Endothelial cell of umbilical vein (primary cell): Measurements from ENCODE around the gene ESPNL. TPM values are rescaled to one million over a fixed set of nuclear protein-coding genes. Genes with fewer than 3 reads are reported as not detected.

Experiments
- BruUV-seq: library from RNA; stranded (reverse); fragments of 400-500 nt; replicated peaks from 2 replicates; lab custom pipeline; 2021; lab: Mats Ljungman, UMichigan
- CTCF ChIA-PET: fragments of 300-600, 350-600 bp; sonication (Branson Sonifier 250); formaldehyde crosslinking; loops from one replicate; lab custom pipeline; 2021; ENCODE audit warnings: antibody characterized with exemption, inconsistent platforms; lab: Charles Lee
- POLR2A ChIA-PET: fragments of 300-600, 350-600 bp; sonication (Branson Sonifier 250); formaldehyde crosslinking; loops from one replicate; lab custom pipeline; 2021; ENCODE audit warnings: antibody characterized with exemption, inconsistent platforms; lab: Charles Lee
- DNase-seq: peaks from one replicate; pipeline ENCODE4 v3.0.0-alpha.2; 2011; ENCODE audit warnings: low read depth, low spot score
- FAIRE-seq: peaks from 2 replicates; lab custom pipeline; 2011; peaks lifted over from hg19 to GRCh38; lab: Jason Lieb, UNC
- H2AFZ ChIP-seq: 2 replicates; pipeline ENCODE4 v1.6.0; 2012; ENCODE audit warnings: low read depth, low read length, control low read depth, inconsistent platforms
- H3K27ac ChIP-seq: 2 replicates; pipeline ENCODE4 v1.5.1; 2011; ENCODE audit warnings: low read depth, mild to moderate bottlenecking, control low read depth, low read length, moderate library complexity; ENCODE audit not compliant: insufficient read depth
- H3K27me3 ChIP-seq, 2 experiments: 2 replicates each; pipeline versions ENCODE4 v1.6.0 to v1.6.1; 2011; ENCODE audit warnings: low read length in 2 of 2, mixed read lengths in 1 of 2; ENCODE audit not compliant: control insufficient read depth in 2 of 2, insufficient read depth in 2 of 2
- H3K36me3 ChIP-seq, 2 experiments: 2 replicates in 1 of 2; 3 replicates in 1 of 2; pipeline ENCODE4 v1.5.1; 2011; ENCODE audit warnings: low read length in 2 of 2, mild to moderate bottlenecking in 1 of 2, moderate library complexity in 1 of 2; ENCODE audit not compliant: control insufficient read depth in 2 of 2, insufficient read depth in 2 of 2; ENCODE audit errors: extremely low read depth in 1 of 2
- H3K4me1 ChIP-seq: 3 replicates; pipeline ENCODE4 v1.5.1; 2011; ENCODE audit warnings: mild to moderate bottlenecking, low read length; ENCODE audit not compliant: control insufficient read depth, insufficient read depth; ENCODE audit errors: extremely low read depth
- H3K4me2 ChIP-seq: 2 replicates; pipeline ENCODE4 v1.6.1; 2011; ENCODE audit warnings: low read length, control low read depth, mixed read lengths; ENCODE audit not compliant: insufficient read depth
- H3K4me3 ChIP-seq, 3 experiments: fragments of 200-600 bp in 1 of 3; sonication (generic), shearing (Covaris generic) in 1 of 3; replicated peaks in 1 of 3; 2 replicates each; pipeline ENCODE4 v1.5.1; 2011 to 2016; ENCODE audit warnings: control low read depth in 3 of 3, low read length in 3 of 3, mild to moderate bottlenecking in 2 of 3, inconsistent platforms in 1 of 3, low read depth in 1 of 3, moderate library complexity in 1 of 3; ENCODE audit not compliant: insufficient read depth in 1 of 3
- H3K79me2 ChIP-seq: 2 replicates; pipeline ENCODE4 v1.6.0; 2012; ENCODE audit warnings: low read length, inconsistent platforms; ENCODE audit not compliant: control insufficient read depth, insufficient read depth
- H3K9ac ChIP-seq: replicated peaks from 2 replicates; pipeline ENCODE3; 2011; ENCODE audit warnings: low read length, control low read depth; ENCODE audit not compliant: insufficient read depth; ENCODE audit errors: extremely low read depth
- H3K9me1 ChIP-seq: replicated peaks from 3 replicates; pipeline ENCODE4 v1.6.0; 2011; ENCODE audit warnings: mild to moderate bottlenecking, low read length; ENCODE audit not compliant: control insufficient read depth, insufficient read depth; ENCODE audit errors: extremely low read depth
- H3K9me3 ChIP-seq: replicated peaks from 2 replicates; pipeline ENCODE4 v1.5.1; 2012; ENCODE audit warnings: low read length, inconsistent platforms; ENCODE audit not compliant: control insufficient read depth, insufficient read depth
- H4K20me1 ChIP-seq: replicated peaks from 2 replicates; pipeline ENCODE3; 2011; ENCODE audit warnings: mild to moderate bottlenecking, low read length; ENCODE audit not compliant: control insufficient read depth, insufficient read depth; ENCODE audit errors: extremely low read depth
- FOS ChIP-seq: IDR thresholded peaks from 2 replicates; pipeline ENCODE4 v1.6.1; 2011; ENCODE audit warnings: mild to moderate bottlenecking, low read length, moderate library complexity, borderline replicate concordance; ENCODE audit not compliant: insufficient read depth
- GATA2 ChIP-seq: IDR thresholded peaks from 2 replicates; pipeline ENCODE4 v1.7.0; 2011; ENCODE audit warnings: low read depth, mild to moderate bottlenecking, moderate library complexity, mixed read lengths, low read length; ENCODE audit not compliant: insufficient read length, insufficient read depth
- JUN ChIP-seq: IDR thresholded peaks from 2 replicates; pipeline ENCODE4 v1.6.1; 2011; ENCODE audit warnings: borderline replicate concordance, low read depth; ENCODE audit not compliant: insufficient read length, insufficient read depth
- POLR2A ChIP-seq: IDR thresholded peaks from 2 replicates; pipeline ENCODE4 v1.6.1; 2012; ENCODE audit warnings: low read depth, mild to moderate bottlenecking, control low read depth, low read length
- dilution Hi-C: fragments of 300-500 bp; cut with MboI; formaldehyde crosslinking; loops from one replicate; pipeline ENCODE4 v1.15.0; 2019; ENCODE audit warnings: low sequenced_read_pairs; ENCODE audit not compliant: extremely low pct_ligation_motif_present
- intact Hi-C: fragments of 100-400 bp; cut with micrococcal nuclease; formaldehyde crosslinking; loops from one replicate; pipeline ENCODE4 v1.10.0; 2022
- polyA plus RNA-seq, 4 experiments: library from polyadenylated mRNA; depleted of rRNA in 3 of 4; stranded (reverse) in 3 of 4; unstranded in 1 of 4; fragments of >200 nt; gene quantifications; 2 replicates each; pipeline versions ENCODE4 v1.2.1 to v1.2.3, GENCODE V29; 2011 to 2012; ENCODE audit warnings: missing spikeins in 1 of 4
- total RNA-seq: library from RNA; stranded (reverse); gene quantifications from 2 replicates; pipeline ENCODE4 v1.2.3, GENCODE V29; 2021
- TF ChIP-seq, protein P1 (sequence below), 2 donors: IDR thresholded peaks; 1 replicate in 1 of 2; 2 replicates in 1 of 2; pipeline ENCODE4 v1.5.1; 2011; ENCODE audit warnings: low read length in 2 of 2, mild to moderate bottlenecking in 2 of 2, moderate library complexity in 2 of 2, control low read depth in 1 of 2, inconsistent platforms in 1 of 2, low read depth in 1 of 2; ENCODE audit not compliant: insufficient read depth in 1 of 2; ENCODE audit errors: extremely low read depth in 1 of 2

Gene ESPNL
- total and polyA plus RNA-seq, 2 donors (not counting 3 experiments of a cell fraction or from before 2014, with no cell fraction given): not detected

DNA sequence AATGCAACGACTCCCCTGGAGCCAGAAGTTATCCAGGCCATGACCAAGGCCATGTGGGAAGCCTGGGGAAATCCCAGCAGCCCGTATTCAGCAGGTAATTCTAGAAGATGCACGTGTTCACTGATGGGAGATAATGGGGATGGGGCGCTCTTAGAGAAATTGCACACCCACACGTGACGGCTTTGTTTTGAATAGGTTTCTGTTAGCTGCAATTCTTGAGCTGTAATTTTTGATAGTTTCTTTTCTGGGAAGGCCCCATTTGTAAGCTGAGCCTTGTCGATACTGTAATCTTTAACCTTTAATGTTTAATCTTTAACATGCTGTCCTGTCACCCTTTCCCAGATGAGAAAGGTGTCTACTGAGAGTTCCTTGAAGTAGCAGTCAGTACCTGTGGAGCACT lies 35.8 kb upstream of the ESPNL start:
- CTCF ChIA-PET: interaction anchor here (0.9 kb wide), 1 partner anchor 199 kb away, joined by 3 read pairs; no protein-coding TSS in a partner anchor
- no peak for TF ChIP-seq FOS
- TF ChIP-seq JUN: no peak
- no peak for TF ChIP-seq POLR2A
- TF ChIP-seq, protein P1, sequence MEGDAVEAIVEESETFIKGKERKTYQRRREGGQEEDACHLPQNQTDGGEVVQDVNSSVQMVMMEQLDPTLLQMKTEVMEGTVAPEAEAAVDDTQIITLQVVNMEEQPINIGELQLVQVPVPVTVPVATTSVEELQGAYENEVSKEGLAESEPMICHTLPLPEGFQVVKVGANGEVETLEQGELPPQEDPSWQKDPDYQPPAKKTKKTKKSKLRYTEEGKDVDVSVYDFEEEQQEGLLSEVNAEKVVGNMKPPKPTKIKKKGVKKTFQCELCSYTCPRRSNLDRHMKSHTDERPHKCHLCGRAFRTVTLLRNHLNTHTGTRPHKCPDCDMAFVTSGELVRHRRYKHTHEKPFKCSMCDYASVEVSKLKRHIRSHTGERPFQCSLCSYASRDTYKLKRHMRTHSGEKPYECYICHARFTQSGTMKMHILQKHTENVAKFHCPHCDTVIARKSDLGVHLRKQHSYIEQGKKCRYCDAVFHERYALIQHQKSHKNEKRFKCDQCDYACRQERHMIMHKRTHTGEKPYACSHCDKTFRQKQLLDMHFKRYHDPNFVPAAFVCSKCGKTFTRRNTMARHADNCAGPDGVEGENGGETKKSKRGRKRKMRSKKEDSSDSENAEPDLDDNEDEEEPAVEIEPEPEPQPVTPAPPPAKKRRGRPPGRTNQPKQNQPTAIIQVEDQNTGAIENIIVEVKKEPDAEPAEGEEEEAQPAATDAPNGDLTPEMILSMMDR (IDR thresholded peaks at IDR 0.05; ENCODE audit: extremely low read depth in 1 of 2, insufficient read depth in 1 of 2, low read depth in 1 of 2, low read length in 2 of 2): no peak
- TF ChIP-seq GATA2: no peak

More for the DNA sequence above, 35.8 kb upstream of the ESPNL start:
- no TSS peak for BruUV-seq
- H3K9me1 ChIP-seq: no peaks in the 10 kb centered on the region
- POLR2A ChIA-PET: no interaction called here
- intact Hi-C loops: loop anchor here (5.0 to 10.0 kb wide), 2 partner anchors 170 to 207 kb away; partner anchors contain the start of gene RAMP1
- H3K4me3 ChIP-seq: no peak overlapping the region
- H3K79me2 ChIP-seq: peaks cover 7% of the 10 kb centered on the region
- no peak overlapping the region for H2AFZ ChIP-seq
- no peaks in the 10 kb centered on the region for H3K27me3 ChIP-seq
- no peak overlapping the region for H3K27ac ChIP-seq
- no peaks in the 10 kb centered on the region for H3K9me3 ChIP-seq
- DNase-seq (no peak), FAIRE-seq (no peak)
- dilution Hi-C loops: no loop called here
- no peaks in the 10 kb centered on the region for H4K20me1 ChIP-seq
- H3K4me2 ChIP-seq: no peak overlapping the region
- H3K4me1 ChIP-seq: peaks cover 10% of the 10 kb centered on the region
- peaks cover 5 to 6% of the 10 kb centered on the region in 2 experiments for H3K36me3 ChIP-seq
- H3K9ac ChIP-seq: no peak overlapping the region
